Epithelial cell of esophagus (primary cell): ENCODE data around the gene STAT6.

Experiments used
- DNase-seq: peaks from one replicate; pipeline ENCODE4 v3.0.0; 2010; ENCODE audit warnings: low read depth
- H3K4me3 ChIP-seq: 2 replicates; pipeline ENCODE4 v1.5.1; 2011; ENCODE audit warnings: mild to moderate bottlenecking, low read length, control low read depth
- CTCF ChIP-seq: IDR thresholded peaks from 2 replicates; pipeline ENCODE4 v1.5.1; 2011; ENCODE audit warnings: low read depth, mild to moderate bottlenecking, low read length, control low read depth, inconsistent platforms; ENCODE audit not compliant: insufficient read depth; ENCODE audit errors: missing control alignments

The STAT6 gene

GRCh38 chr12:57094208-57095160 is 16.7 kb downstream of the STAT6 start:
- no peak for DNase-seq
- TF ChIP-seq CTCF: no peak
- no peak overlapping the region for H3K4me3 ChIP-seq

GRCh38 chr12:57093415-57094207 is 17.6 kb downstream of the STAT6 start:
- peak; percentile 55 for TF ChIP-seq CTCF
- peak; percentile 83 for DNase-seq
- peak overlapping the region; percentile 11 for H3K4me3 ChIP-seq

- peak overlapping the region; percentile 2 for H3K4me3 ChIP-seq
- DNase-seq: no peak
Observed at GRCh38 chr12:57092876-57093414, 18.2 kb downstream of the STAT6 start.

GRCh38 chr12:57092529-57092862 is 18.7 kb downstream of the STAT6 start:
- TF ChIP-seq CTCF: no peak
- H3K4me3 ChIP-seq: peak overlapping the region; percentile 2
- no peak for DNase-seq

More at GRCh38 chr12:57092876-57093414, 18.2 kb downstream of the STAT6 start:
- TF ChIP-seq CTCF: no peak

GRCh38 chr12:57091638-57092528 is 19.3 kb downstream of the STAT6 start:
- no peak for TF ChIP-seq CTCF
- H3K4me3 ChIP-seq: no peak overlapping the region
- DNase-seq: no peak
